Measurements from ENCODE around the gene KANSL1. TPM values are rescaled to one million over a fixed set of nuclear protein-coding genes. Genes with fewer than 3 reads are reported as not detected.

The KANSL1 gene
- total and polyA plus RNA-seq, 4 donors = 16.2 to 189 (median 47.4) TPM

GRCh38 chr17:46031920-46032319, 161.3 kb downstream of the KANSL1 start:
- Histone ChIP-seq H3K27me3 (ENCODE audit: control insufficient read depth in 3 of 3, insufficient read depth in 3 of 3, low read length in 2 of 3) (no peaks in the 10 kb centered on the region), H3K36me3 (ENCODE audit: control insufficient read depth in 4 of 4, insufficient read depth in 4 of 4, low read length in 4 of 4) (peaks cover 36 to 53% (median 49%) of the 10 kb centered on the region in 4 donors), H3K9ac (ENCODE audit: insufficient read depth in 1 of 2, low read length in 2 of 2) (no peak overlapping the region), H3K9me3 (ENCODE audit: control insufficient read depth in 4 of 4, insufficient read depth in 3 of 4, low read length in 3 of 4) (no peaks in the 10 kb centered on the region), H3K27ac (ENCODE audit: low read depth in 1 of 2, low read length in 1 of 2) (no peak overlapping the region), H3K4me1 (ENCODE audit: control insufficient read depth in 5 of 5, insufficient read depth in 5 of 5, low read length in 5 of 5) (no peaks in the 10 kb centered on the region), H3K4me3 (no peak overlapping the region)
- ATAC-seq (ENCODE audit: insufficient read depth, low FRiP score) = no peak
- TF ChIP-seq CTCF (IDR thresholded peaks at IDR 0.05; ENCODE audit: control extremely low read depth, extremely low read depth) = no peak
- no peak for DNase-seq
- WGBS, 2 donors = 84 to 88% methylated on average over 8 of the region's 8 CpGs

- no peak for TF ChIP-seq CTCF (IDR thresholded peaks at IDR 0.05; ENCODE audit: control extremely low read depth, extremely low read depth)
- Histone ChIP-seq H3K4me3 (no peak overlapping the region), H3K9me3 (ENCODE audit: control insufficient read depth in 4 of 4, insufficient read depth in 3 of 4, low read length in 3 of 4) (no peaks in the 10 kb centered on the region), H3K9ac (ENCODE audit: insufficient read depth in 1 of 2, low read length in 2 of 2) (no peak overlapping the region), H3K27ac (ENCODE audit: low read depth in 1 of 2, low read length in 1 of 2) (no peak overlapping the region), H3K27me3 (ENCODE audit: control insufficient read depth in 3 of 3, insufficient read depth in 3 of 3, low read length in 2 of 3) (no peaks in the 10 kb centered on the region), H3K4me1 (ENCODE audit: control insufficient read depth in 5 of 5, insufficient read depth in 5 of 5, low read length in 5 of 5) (no peaks in the 10 kb centered on the region), H3K36me3 (ENCODE audit: control insufficient read depth in 4 of 4, insufficient read depth in 4 of 4, low read length in 4 of 4) (peaks cover 36 to 51% (median 49%) of the 10 kb centered on the region in 4 donors)
- WGBS, 2 donors = 95 to 97% methylated on average over 16 of the region's 16 CpGs
- ATAC-seq (ENCODE audit: insufficient read depth, low FRiP score) (no peak), DNase-seq (no peak)
Observed at GRCh38 chr17:46031440-46031839, 161.8 kb downstream of the KANSL1 start.

- H3K27me3 ChIP-seq (ENCODE audit: control insufficient read depth in 3 of 3, insufficient read depth in 3 of 3, low read length in 2 of 3) = no peaks in the 10 kb centered on the region
- no peak overlapping the region for H3K9ac ChIP-seq (ENCODE audit: insufficient read depth in 1 of 2, low read length in 2 of 2)
- ATAC-seq (ENCODE audit: insufficient read depth, low FRiP score) = no peak
- no peak for TF ChIP-seq CTCF (IDR thresholded peaks at IDR 0.05; ENCODE audit: control extremely low read depth, extremely low read depth)
- H3K9me3 ChIP-seq (ENCODE audit: control insufficient read depth in 4 of 4, insufficient read depth in 3 of 4, low read length in 3 of 4) = no peaks in the 10 kb centered on the region
- H3K4me3 ChIP-seq = no peak overlapping the region
- no peak for DNase-seq
- H3K27ac ChIP-seq (ENCODE audit: low read depth in 1 of 2, low read length in 1 of 2) = no peak overlapping the region
- H3K36me3 ChIP-seq (ENCODE audit: control insufficient read depth in 4 of 4, insufficient read depth in 4 of 4, low read length in 4 of 4) = peaks cover 36 to 54% (median 50%) of the 10 kb centered on the region in 4 donors
- 86 to 98% methylated on average over 3 of the region's 3 CpGs for WGBS, 2 donors
- no peaks in the 10 kb centered on the region for H3K4me1 ChIP-seq (ENCODE audit: control insufficient read depth in 5 of 5, insufficient read depth in 5 of 5, low read length in 5 of 5)
Observed at GRCh38 chr17:46030752-46031151, 162.5 kb downstream of the KANSL1 start.

- ATAC-seq (ENCODE audit: insufficient read depth, low FRiP score) (no peak), DNase-seq (no peak)
- Histone ChIP-seq H3K4me1 (ENCODE audit: control insufficient read depth in 5 of 5, insufficient read depth in 5 of 5, low read length in 5 of 5) (no peaks in the 10 kb centered on the region), H3K4me3 (no peak overlapping the region), H3K27ac (ENCODE audit: low read depth in 1 of 2, low read length in 1 of 2) (no peak overlapping the region), H3K27me3 (ENCODE audit: control insufficient read depth in 3 of 3, insufficient read depth in 3 of 3, low read length in 2 of 3) (no peaks in the 10 kb centered on the region), H3K36me3 (ENCODE audit: control insufficient read depth in 4 of 4, insufficient read depth in 4 of 4, low read length in 4 of 4) (peaks cover 28 to 54% (median 41%) of the 10 kb centered on the region in 4 donors), H3K9me3 (ENCODE audit: control insufficient read depth in 4 of 4, insufficient read depth in 3 of 4, low read length in 3 of 4) (no peaks in the 10 kb centered on the region), H3K9ac (ENCODE audit: insufficient read depth in 1 of 2, low read length in 2 of 2) (no peak overlapping the region)
- TF ChIP-seq CTCF (IDR thresholded peaks at IDR 0.05; ENCODE audit: control extremely low read depth, extremely low read depth) = no peak
- 96 to 98% methylated on average over 6 of the region's 6 CpGs for WGBS, 2 donors
Observed at GRCh38 chr17:46029627-46030026, 163.6 kb downstream of the KANSL1 start.
